Common myeloid progenitor, CD34-positive (primary cell): ENCODE measurements around the gene THUMPD3.

Experiments used
- CTCF ChIA-PET: fragments of 350-600 bp; sonication (Branson Sonifier 250); formaldehyde crosslinking; loops from one replicate; lab custom pipeline; 2021; ENCODE audit warnings: antibody characterized with exemption; lab: Charles Lee
- POLR2A ChIA-PET: fragments of 350-600 bp; sonication (Branson Sonifier 250); formaldehyde crosslinking; loops from one replicate; lab custom pipeline; 2021; ENCODE audit warnings: antibody characterized with exemption; lab: Charles Lee
- DNase-seq, 3 donors: peaks; one replicate each; pipeline versions ENCODE4 v3.0.0 to v3.0.0-alpha.2; 2013
- H3K27ac ChIP-seq, 2 experiments: 1 replicate in 1 of 2; 2 replicates in 1 of 2; pipeline ENCODE4 v1.7.0; 2013; ENCODE audit warnings: inconsistent platforms in 2 of 2, low read length in 2 of 2, mild to moderate bottlenecking in 2 of 2, low read depth in 1 of 2, moderate library complexity in 1 of 2; ENCODE audit not compliant: severe bottlenecking in 2 of 2, insufficient read depth in 1 of 2, poor library complexity in 1 of 2
- H3K27me3 ChIP-seq, 5 experiments: replicated peaks in 2 of 5; 1 replicate in 3 of 5; 2 replicates in 2 of 5; pipeline versions ENCODE4 v1.6.1 to v1.7.0; 2013; ENCODE audit warnings: low read length in 4 of 5, mild to moderate bottlenecking in 2 of 5, moderate library complexity in 2 of 5, inconsistent platforms in 1 of 5; ENCODE audit not compliant: insufficient read depth in 5 of 5, control insufficient read depth in 4 of 5
- H3K36me3 ChIP-seq, 4 experiments: 1 replicate in 2 of 4; 2 replicates in 2 of 4; pipeline versions ENCODE4 v1.6.1 to v1.7.0; 2013; ENCODE audit warnings: low read length in 3 of 4, control low read depth in 1 of 4, mild to moderate bottlenecking in 1 of 4; ENCODE audit not compliant: control insufficient read depth in 4 of 4, insufficient read depth in 4 of 4
- H3K4me1 ChIP-seq, 4 experiments: 1 replicate in 3 of 4; 2 replicates in 1 of 4; pipeline versions ENCODE4 v1.6.1 to v1.7.1; 2013; ENCODE audit warnings: low read length in 3 of 4, mild to moderate bottlenecking in 3 of 4, control low read depth in 1 of 4, inconsistent platforms in 1 of 4, moderate library complexity in 1 of 4; ENCODE audit not compliant: control insufficient read depth in 4 of 4, insufficient read depth in 4 of 4; ENCODE audit errors: control extremely low read depth in 1 of 4
- H3K4me3 ChIP-seq, 7 experiments: 1 replicate in 4 of 7; 2 replicates in 3 of 7; pipeline versions ENCODE4 v1.5.1 to v1.7.0; 2013; ENCODE audit warnings: mild to moderate bottlenecking in 7 of 7, low read length in 6 of 7, moderate library complexity in 6 of 7, inconsistent platforms in 2 of 7, low read depth in 2 of 7, control low read depth in 1 of 7; ENCODE audit not compliant: insufficient read depth in 4 of 7, control insufficient read depth in 1 of 7; ENCODE audit errors: extremely low read depth in 1 of 7
- H3K9me3 ChIP-seq, 5 experiments: 1 replicate in 4 of 5; 2 replicates in 1 of 5; pipeline versions ENCODE4 v1.6.1 to v1.7.1; 2013; ENCODE audit warnings: low read length in 4 of 5, mild to moderate bottlenecking in 2 of 5, inconsistent platforms in 1 of 5, low read depth in 1 of 5, moderate library complexity in 1 of 5; ENCODE audit not compliant: control insufficient read depth in 4 of 5, insufficient read depth in 2 of 5; ENCODE audit errors: control extremely low read depth in 1 of 5
- WGBS: methylation state at CpG from one replicate; pipeline ENCODE4 v1.1.5; 2013; ENCODE audit not compliant: insufficient coverage; 5-methylcytosine and 5-hydroxymethylcytosine counted together

Gene THUMPD3

DNA sequence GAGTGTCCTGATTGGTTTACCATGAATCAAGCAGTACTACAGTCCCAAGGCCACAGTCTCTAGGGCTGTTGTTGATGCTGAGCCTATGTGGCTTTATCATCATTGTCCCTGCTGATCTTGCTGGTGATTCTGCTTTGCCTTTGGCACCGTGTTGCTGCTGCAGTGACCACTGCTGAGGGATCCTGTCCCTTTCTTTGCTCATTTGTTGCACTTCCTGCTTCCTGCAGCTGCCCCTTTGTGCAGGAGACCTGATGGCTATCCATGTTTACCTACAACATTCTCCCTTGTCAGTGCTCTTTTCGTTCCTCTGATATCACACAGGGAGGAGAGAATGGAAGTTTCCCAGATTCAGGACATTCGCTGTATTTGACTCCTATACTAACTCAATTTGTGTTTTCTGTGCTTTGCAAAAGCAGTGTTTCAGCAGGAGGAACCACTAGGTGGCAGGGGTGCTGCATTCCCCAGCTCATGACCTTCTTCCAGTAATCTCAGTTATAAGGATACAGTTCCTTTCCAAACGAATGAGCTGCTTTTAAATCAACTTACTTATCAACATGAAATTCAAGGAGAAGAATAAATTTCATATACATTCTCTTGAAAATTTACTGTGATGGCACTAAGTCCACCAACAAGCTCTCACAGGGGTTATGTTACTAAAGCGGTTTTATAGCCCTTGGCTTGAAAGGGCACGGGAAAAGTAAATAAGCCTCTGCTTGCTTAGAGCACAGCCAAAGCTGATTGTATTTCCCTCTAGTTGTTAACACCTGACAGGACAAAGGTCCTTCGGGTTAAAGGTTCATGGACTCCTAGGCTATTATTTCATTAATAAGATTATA lies 9.7 kb upstream of the THUMPD3 start:
- peak; percentile 74 to 80 (median 77) for DNase-seq
- Histone ChIP-seq H3K9me3 (no peaks in the 10 kb centered on the region), H3K4me1 (peaks cover 5 to 27% (median 24%) of the 10 kb centered on the region in 4 experiments), H3K27ac (peak overlapping the region in 1 of 2 experiments; percentile 37), H3K4me3 (peak overlapping the region in 2 of 7 experiments; percentile 5 to 19), H3K27me3 (no peaks in the 10 kb centered on the region), H3K36me3 (no peaks in the 10 kb centered on the region)
- WGBS = 39% methylated on average over 6 of the region's 7 CpGs
- POLR2A ChIA-PET = interaction anchor here (0.6 to 2.4 kb wide), 4 partner anchors 10 to 44 kb away, joined by 4 to 11 read pairs (median 5); partner anchors contain the start of genes SETD5 and THUMPD3
- CTCF ChIA-PET = interaction anchor here (0.7 to 4.1 kb wide), 21 partner anchors 9 to 384 kb away, joined by 3 to 95 read pairs (median 6); partner anchors contain the start of genes MTMR14 and THUMPD3

DNA sequence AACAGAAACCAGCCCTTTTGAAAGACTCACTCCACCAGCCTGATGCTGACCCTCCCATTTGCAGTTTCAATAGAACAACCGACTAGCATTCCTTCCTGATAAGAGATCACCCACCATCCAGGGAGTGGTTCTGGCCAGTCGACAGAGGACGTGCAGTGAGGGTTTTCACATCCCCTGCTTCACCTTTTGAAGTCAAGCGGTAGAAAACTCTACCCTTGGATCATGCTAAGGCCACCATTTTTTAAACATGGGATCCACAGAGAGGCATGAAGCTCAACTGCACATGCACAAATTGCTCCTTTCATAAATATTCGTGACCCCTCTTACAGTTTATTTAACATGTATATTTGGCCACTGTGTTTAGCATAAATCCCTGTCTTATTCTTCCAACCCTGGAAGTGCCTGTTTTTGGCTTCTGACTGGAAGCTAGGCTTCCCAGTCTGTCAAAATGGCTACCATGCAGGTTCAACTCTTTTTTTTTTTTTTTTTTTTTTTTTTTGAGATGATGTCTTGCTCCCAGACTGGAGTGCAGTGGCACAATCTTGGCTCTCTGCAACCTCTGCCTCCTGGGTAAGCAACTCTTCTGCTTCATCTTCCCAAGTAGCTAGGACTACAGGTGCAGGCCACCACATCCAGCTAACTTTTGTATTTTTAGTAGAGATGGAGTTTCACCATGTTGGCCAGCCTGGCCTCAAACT lies 1.0 kb upstream of the THUMPD3 start:
- H3K4me3 ChIP-seq = peak overlapping the region in 2 of 7 experiments; percentile 87 to 88
- H3K27ac ChIP-seq = peak overlapping the region; percentile 95 to 98
- 95% methylated on average over 4 of the region's 5 CpGs for WGBS
- ChIA-PET POLR2A (interaction anchor here (1.7 to 4.1 kb wide), 2 partner anchors 34 to 37 kb away, joined by 6 to 70 read pairs; partner anchors contain the start of gene SETD5), CTCF (interaction anchor here (1.4 to 4.6 kb wide), 8 partner anchors 9 to 63 kb away, joined by 5 to 42 read pairs (median 10); no protein-coding TSS in a partner anchor)
- H3K36me3 ChIP-seq = peaks cover 3 to 17% (median 9%) of the 10 kb centered on the region in 4 experiments
- H3K27me3 ChIP-seq = no peaks in the 10 kb centered on the region
- H3K9me3 ChIP-seq = no peaks in the 10 kb centered on the region
- DNase-seq = no peak
- H3K4me1 ChIP-seq = peaks cover 9 to 14% (median 11%) of the 10 kb centered on the region in 4 experiments

DNA sequence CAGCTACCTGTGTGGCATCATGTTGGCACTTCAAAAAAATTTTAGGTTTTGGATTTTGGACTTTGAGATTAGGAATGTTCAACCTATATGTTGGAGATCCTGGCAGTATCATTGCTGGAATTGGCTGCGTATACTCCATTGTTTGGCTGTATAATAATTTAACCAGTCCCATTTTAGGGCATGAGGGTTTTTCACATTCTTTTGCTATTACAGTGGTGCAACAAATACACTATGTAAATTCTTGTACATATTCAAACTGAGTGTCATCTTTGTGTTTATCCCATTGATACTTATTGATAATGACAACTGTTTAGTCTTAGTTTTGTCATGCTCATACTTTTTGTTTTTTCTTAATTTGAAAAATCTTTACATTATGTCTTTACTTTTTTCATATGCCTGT lies 6.7 kb downstream of the THUMPD3 start:
- no peak for DNase-seq
- Histone ChIP-seq H3K9me3 (no peaks in the 10 kb centered on the region), H3K4me3 (no peak overlapping the region), H3K27me3 (no peaks in the 10 kb centered on the region), H3K36me3 (peaks cover 21 to 72% (median 45%) of the 10 kb centered on the region in 4 experiments), H3K4me1 (peaks cover 0 to 10% (median 9%) of the 10 kb centered on the region in 4 experiments), H3K27ac (no peak overlapping the region)
- WGBS = no CpG with 5 or more reads among the region's 1 CpG
- ChIA-PET POLR2A (interaction anchor here (1.6 kb wide), 1 partner anchor 26 kb away, joined by 3 read pairs; no protein-coding TSS in a partner anchor), CTCF (no interaction called here)

DNA sequence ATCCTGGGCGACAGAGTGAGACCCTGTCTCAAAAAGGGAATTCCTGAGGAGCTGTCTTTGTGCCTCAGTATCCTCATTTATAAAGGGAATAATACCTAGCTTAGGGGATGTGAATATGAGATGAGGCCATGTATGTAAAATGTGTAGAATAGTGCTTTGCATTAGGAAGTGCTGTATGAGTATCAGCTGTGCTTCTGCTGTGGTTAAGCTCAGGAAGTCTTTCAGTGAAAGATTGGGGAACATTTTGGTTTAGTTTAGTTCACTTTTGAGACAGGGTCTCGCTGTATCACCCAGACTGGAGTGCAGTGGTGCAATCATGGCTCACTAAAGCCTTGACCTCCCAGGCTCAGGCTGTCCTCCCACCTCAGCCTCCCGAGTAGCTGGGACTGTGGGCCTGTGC lies 10.6 kb downstream of the THUMPD3 start:
- Histone ChIP-seq H3K4me1 (peaks cover 0 to 14% (median 9%) of the 10 kb centered on the region in 4 experiments), H3K4me3 (no peak overlapping the region), H3K36me3 (peaks cover 32 to 84% (median 55%) of the 10 kb centered on the region in 4 experiments), H3K27ac (no peak overlapping the region), H3K9me3 (no peaks in the 10 kb centered on the region), H3K27me3 (no peaks in the 10 kb centered on the region)
- POLR2A ChIA-PET = interaction anchor here (0.8 to 1.2 kb wide), 2 partner anchors 10 to 23 kb away, joined by 3 to 9 read pairs; partner anchors contain the start of gene THUMPD3
- CTCF ChIA-PET = interaction anchor here (1.0 to 2.1 kb wide), 6 partner anchors 10 to 22 kb away, joined by 3 to 10 read pairs (median 7); partner anchors contain the start of gene THUMPD3
- DNase-seq = peak; percentile 48 to 87 (median 70)
- WGBS = 54% methylated on average over 3 of the region's 3 CpGs

DNA sequence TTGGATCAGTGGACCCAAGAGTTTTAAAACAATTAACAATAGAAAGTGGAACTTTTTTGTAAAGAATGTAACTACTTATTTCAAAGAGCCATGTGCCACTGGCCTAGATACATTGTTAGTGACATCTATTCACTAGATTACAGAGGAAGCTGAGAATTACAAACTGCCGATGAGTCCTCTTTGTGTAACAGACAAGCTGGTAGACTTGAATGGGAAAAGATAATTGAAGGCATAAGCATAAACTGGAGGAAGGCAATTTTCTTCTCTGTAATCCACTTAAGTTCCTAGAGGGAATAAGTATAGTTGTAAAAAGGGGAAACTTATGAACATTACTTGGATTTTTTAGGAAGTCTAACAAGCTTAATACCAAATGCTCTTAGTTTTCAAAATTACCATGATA lies 15.1 kb downstream of the THUMPD3 start:
- Histone ChIP-seq H3K27ac (no peak overlapping the region), H3K27me3 (no peaks in the 10 kb centered on the region), H3K36me3 (peaks cover 29 to 79% (median 50%) of the 10 kb centered on the region in 4 experiments), H3K4me1 (peaks cover 0 to 13% (median 8%) of the 10 kb centered on the region in 4 experiments), H3K9me3 (no peaks in the 10 kb centered on the region), H3K4me3 (no peak overlapping the region)
- WGBS = 100% methylated on average over 1 of the region's 1 CpG
- DNase-seq = no peak
- ChIA-PET POLR2A (interaction anchor here (1.0 to 1.1 kb wide), 2 partner anchors 15 to 20 kb away, joined by 3 read pairs; partner anchors contain the start of gene SETD5), CTCF (interaction anchor here (1.4 to 3.2 kb wide), 5 partner anchors 14 to 26 kb away, joined by 3 to 12 read pairs (median 9); partner anchors contain the start of gene THUMPD3)

DNA sequence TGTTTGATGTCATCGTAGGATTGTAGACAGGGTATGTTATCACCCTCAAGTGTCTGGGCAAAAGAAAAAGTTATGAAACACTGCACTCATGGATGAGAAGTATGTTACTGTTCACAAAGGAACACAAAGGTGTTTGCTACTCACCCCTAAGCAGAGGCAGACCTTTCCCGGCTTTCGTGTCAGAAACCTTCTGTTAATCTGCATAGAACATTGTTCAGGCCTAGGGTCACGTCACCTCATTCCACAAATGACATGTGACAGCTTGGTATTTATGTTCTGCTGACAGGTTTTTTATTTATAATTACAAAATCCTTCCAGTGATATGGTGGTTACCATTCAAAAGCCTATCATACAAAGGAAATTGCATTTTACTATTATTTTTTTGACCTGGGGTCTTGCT lies 16.5 kb downstream of the THUMPD3 start:
- 50% methylated on average over 2 of the region's 4 CpGs for WGBS
- Histone ChIP-seq H3K27me3 (no peaks in the 10 kb centered on the region), H3K36me3 (peaks cover 29 to 80% (median 46%) of the 10 kb centered on the region in 4 experiments), H3K27ac (no peak overlapping the region), H3K4me3 (no peak overlapping the region), H3K4me1 (peaks cover 0 to 4% (median 0%) of the 10 kb centered on the region in 4 experiments), H3K9me3 (no peaks in the 10 kb centered on the region)
- POLR2A ChIA-PET = no interaction called here
- no peak for DNase-seq
- CTCF ChIA-PET = interaction anchor here (2.5 to 3.2 kb wide), 3 partner anchors 16 to 26 kb away, joined by 9 to 12 read pairs (median 11); partner anchors contain the start of gene THUMPD3
